Adrenal gland (tissue), 12 donors: ENCODE measurements around the gene CDKN2A. TPM values are rescaled to one million over a fixed set of nuclear protein-coding genes. Genes with fewer than 3 reads are reported as not detected.
"Not testable (repeated sequence)": the region's sequence is repeated elsewhere in the genome, so short reads cannot be mapped to it uniquely, and the experiment has no call there.

Experiments used
- DNase-seq, 7 donors: peaks; one replicate each; pipeline ENCODE4 v3.0.0-alpha.2; 2019 to 2020
- H3K27ac ChIP-seq, 5 donors: fragments of 200-600 bp; sonication (generic) in 4 of 5; 1 replicate in 3 of 5; 2 replicates in 2 of 5; pipeline versions ENCODE4 v1.5.1 to v1.8.0; 2016 to 2020; ENCODE audit warnings: mild to moderate bottlenecking in 1 of 5
- H3K27me3 ChIP-seq: fragments of 200-600 bp; 2 replicates; pipeline ENCODE4 v1.8.0; 2021
- H3K36me3 ChIP-seq, 2 donors: fragments of 200-600 bp; replicated peaks in 1 of 2; 1 replicate in 1 of 2; 2 replicates in 1 of 2; pipeline versions ENCODE4 v1.5.1 to v1.8.0; 2018 to 2022
- H3K4me1 ChIP-seq, 2 donors: fragments of 200-600 bp; replicated peaks in 1 of 2; 1 replicate in 1 of 2; 2 replicates in 1 of 2; pipeline versions ENCODE4 v1.5.1 to v1.8.0; 2018 to 2021
- H3K4me3 ChIP-seq, 4 donors: fragments of 200-600 bp; sonication (generic) in 3 of 4; one replicate each; pipeline ENCODE4 v1.5.1; 2016 to 2018
- H3K9me3 ChIP-seq, 3 donors: fragments of 200-600 bp; sonication (generic) in 1 of 3; replicated peaks in 1 of 3; 1 replicate in 2 of 3; 2 replicates in 1 of 3; pipeline versions ENCODE4 v1.5.1 to v1.8.0; 2016 to 2021
- CTCF ChIP-seq, 6 experiments: fragments of 450-650 bp in 4 of 6; fragments of 200-600 bp in 2 of 6; sonication (generic) in 1 of 6; IDR thresholded peaks; 1 replicate in 5 of 6; 2 replicates in 1 of 6; pipeline versions ENCODE4 v1.5.1 to v1.8.0; 2016 to 2021; ENCODE audit warnings: antibody characterized with exemption in 6 of 6, mild to moderate bottlenecking in 2 of 6, moderate library complexity in 1 of 6
- POLR2A ChIP-seq, 2 donors: fragments of 450-650 bp; IDR thresholded peaks; one replicate each; pipeline ENCODE4 v1.6.1; 2017; ENCODE audit warnings: antibody characterized with exemption in 2 of 2, mild to moderate bottlenecking in 2 of 2, moderate library complexity in 1 of 2
- WGBS, 4 donors: extraction: QIAGEN DNeasy Blood & Tissue Kit in 2 of 4; methylation state at CpG; one replicate each; pipeline versions ENCODE4 v1.1.5 to v1.1.7; 2013 to 2017; 5-methylcytosine and 5-hydroxymethylcytosine counted together
- intact Hi-C, 2 donors: fragments of 100-400 bp; cut with DNase I; formaldehyde crosslinking; loops; one replicate each; pipeline versions ENCODE4 v1.14.1 to v1.15.0; 2022 to 2023
- polyA plus RNA-seq, 3 donors: library from polyadenylated mRNA; stranded (reverse); fragments of 200-250 nt in 2 of 3; fragments of 350-450 nt in 1 of 3; fragmentation: Illumina TruSeq in 1 of 3; extraction: RNeasy Lipid Tissue Mini Kit (QIAGEN cat#74804) in 1 of 3; gene quantifications; one replicate each; pipeline ENCODE4 v1.2.3, GENCODE V29; 2013 to 2014
- total RNA-seq, 9 donors: library from RNA; depleted of rRNA in 4 of 9; stranded (reverse); fragments of >200 nt in 4 of 9; fragments of 120-200 nt in 1 of 9; fragmentation: NEBNext Ultra II Directional in 1 of 9; extraction: Animal tissue kit (Norgen Biotek cat#: 25700) in 1 of 9; gene quantifications; one replicate each; pipeline versions ENCODE4 v1.1.0 to v1.2.4, GENCODE V29; 2013 to 2023
- donor health status: healthy with polysubstance abuse.
- donor health status: Bipolar disorder and iron deficiency.
- donor health status: DM: yes; HTN: yes; CAD: no.
- donor health status: DM: no; HTN: no; CAD: no.
- donor health status: DM: no; HTN: no; CAD: no.
- donor health status: DM: yes; HTN: yes; CAD: no.

CDKN2A gene
- total and polyA plus RNA-seq, 12 donors = 0.39 to 34.5 (median 13.7) TPM

GRCh38 chr9:21965401-21965951 lies 28.7 kb downstream of the CDKN2A start:
- peaks cover 0 to 13% of the 10 kb centered on the region in 2 donors for H3K4me1 ChIP-seq
- peak overlapping the region in 1 of 4 donors; percentile 44 for H3K4me3 ChIP-seq
- H3K27ac ChIP-seq = peak overlapping the region in 1 of 5 donors; percentile 1
- DNase-seq = peak; percentile 36 to 72 (median 68)
- WGBS, 4 donors = 3 to 6% (median 3%) methylated on average over 20 to 30 of the region's 30 CpGs
- H3K36me3 ChIP-seq = no peaks in the 10 kb centered on the region
- intact Hi-C loops = no loop called here
- H3K9me3 ChIP-seq = no peaks in the 10 kb centered on the region
- TF ChIP-seq CTCF (IDR thresholded peaks at IDR 0.05) (peak in 5 of 6 experiments; percentile 12 to 46 (median 36)), POLR2A (IDR thresholded peaks at IDR 0.05) (no peak)
- H3K27me3 ChIP-seq = peaks cover 58% of the 10 kb centered on the region

GRCh38 chr9:21964925-21965385 lies 29.2 kb downstream of the CDKN2A start:
- intact Hi-C loops = no loop called here
- Histone ChIP-seq H3K4me1 (peaks cover 0 to 13% of the 10 kb centered on the region in 2 donors), H3K27me3 (peaks cover 52% of the 10 kb centered on the region), H3K27ac (peak overlapping the region in 1 of 5 donors; percentile 1), H3K4me3 (peak overlapping the region in 1 of 4 donors; percentile 44), H3K9me3 (no peaks in the 10 kb centered on the region), H3K36me3 (no peaks in the 10 kb centered on the region)
- peak; percentile 39 to 72 (median 60) for DNase-seq
- whole genome bisulfite sequencing, 4 donors = 0 to 3% (median 2%) methylated on average over 12 to 29 of the region's 29 CpGs
- TF ChIP-seq POLR2A (IDR thresholded peaks at IDR 0.05) (no peak), CTCF (IDR thresholded peaks at IDR 0.05) (no peak)

- TF ChIP-seq POLR2A (IDR thresholded peaks at IDR 0.05) = no peak
- no peak for TF ChIP-seq CTCF (IDR thresholded peaks at IDR 0.05)
- peaks cover 0 to 13% of the 10 kb centered on the region in 2 donors for H3K4me1 ChIP-seq
- peaks cover 19% of the 10 kb centered on the region for H3K27me3 ChIP-seq
- H3K4me3 ChIP-seq = no peak overlapping the region
- no peak overlapping the region for H3K27ac ChIP-seq
- no peaks in the 10 kb centered on the region for H3K36me3 ChIP-seq
- H3K9me3 ChIP-seq = no peaks in the 10 kb centered on the region
- DNase-seq = no peak
- WGBS, 4 donors = 86 to 93% (median 92%) methylated on average over 2 of the region's 2 CpGs
- intact Hi-C loops = no loop called here
Measured at GRCh38 chr9:21961569-21961968, 32.6 kb downstream of the CDKN2A start.

- H3K4me1 ChIP-seq, H3K4me3 ChIP-seq, H3K27me3 ChIP-seq, H3K36me3 ChIP-seq, H3K9me3 ChIP-seq, intact Hi-C loops, DNase-seq, H3K27ac ChIP-seq: not testable (repeated sequence)
- 84 to 97% (median 92%) methylated on average over 13 to 30 of the region's 33 CpGs for WGBS, 4 donors
Measured at GRCh38 chr9:21959268-21959667, 34.9 kb downstream of the CDKN2A start.

GRCh38 chr9:21958833-21959232 lies 35.4 kb downstream of the CDKN2A start:
- H3K36me3 ChIP-seq = no peaks in the 10 kb centered on the region
- no peak overlapping the region for H3K4me3 ChIP-seq
- H3K27me3 ChIP-seq = no peaks in the 10 kb centered on the region
- DNase-seq = no peak
- TF ChIP-seq CTCF (IDR thresholded peaks at IDR 0.05) (no peak), POLR2A (IDR thresholded peaks at IDR 0.05) (no peak)
- intact Hi-C loops = no loop called here
- H3K27ac ChIP-seq = no peak overlapping the region
- H3K9me3 ChIP-seq = no peaks in the 10 kb centered on the region
- WGBS, 4 donors = 75 to 89% (median 80%) methylated on average over 2 of the region's 2 CpGs; no CpG with 5 or more reads in 1 of the 4 donors
- H3K4me1 ChIP-seq = no peaks in the 10 kb centered on the region
